Measurements from ENCODE around the gene SLC4A4. TPM values are rescaled to one million over a fixed set of nuclear protein-coding genes. Genes with fewer than 3 reads are reported as not detected.

SLC4A4 gene
- total and polyA plus RNA-seq, 4 donors = 3.2 to 78.6 (median 18.6) TPM

DNA sequence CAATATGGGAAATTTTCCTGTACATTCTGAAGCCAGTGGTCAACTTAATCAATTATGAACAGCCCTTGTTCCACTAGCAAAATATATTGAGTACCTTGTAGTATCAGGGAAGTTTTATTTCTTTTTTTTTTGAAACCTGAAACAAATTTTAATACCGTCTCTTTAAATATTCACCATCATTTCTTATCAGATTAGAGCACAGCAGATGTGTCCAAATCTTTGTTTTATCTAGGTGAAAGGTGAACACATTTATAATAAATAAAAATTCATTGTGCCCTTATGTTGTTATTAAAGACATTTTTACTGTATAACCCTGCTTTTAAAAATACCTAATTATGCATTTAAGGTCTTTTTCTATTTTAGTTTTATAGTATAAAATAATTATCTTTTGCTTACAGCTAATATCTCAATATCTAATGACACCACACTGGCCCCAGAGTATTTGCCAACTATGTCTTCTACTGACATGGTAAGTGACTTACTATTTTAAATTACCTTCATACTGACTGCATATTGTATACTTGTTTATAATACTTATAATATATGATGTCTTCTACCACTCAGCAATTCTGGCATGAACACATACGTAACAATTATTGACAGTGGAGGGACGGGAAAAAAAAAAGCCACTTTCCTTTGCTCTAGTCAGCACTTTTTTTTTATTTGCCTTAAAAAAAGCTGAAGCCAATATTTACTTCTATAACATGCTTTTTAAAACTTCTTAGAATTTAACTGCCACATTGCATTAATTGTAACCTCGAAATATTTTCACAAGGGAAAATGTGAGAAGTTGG lies 147.9 kb downstream of the SLC4A4 start:
- no peak for ATAC-seq (ENCODE audit: insufficient read depth, low FRiP score)
- WGBS, 2 donors = 71 to 83% methylated on average over 4 of the region's 4 CpGs
- peaks cover 0 to 11% (median 5%) of the 10 kb centered on the region in 4 donors for H3K36me3 ChIP-seq (ENCODE audit: control insufficient read depth in 4 of 4, insufficient read depth in 4 of 4, low read length in 4 of 4)
- H3K4me1 ChIP-seq (ENCODE audit: control insufficient read depth in 5 of 5, insufficient read depth in 5 of 5, low read length in 5 of 5) = peaks cover 0 to 14% (median 6%) of the 10 kb centered on the region in 5 donors
- no peaks in the 10 kb centered on the region for H3K9me3 ChIP-seq (ENCODE audit: control insufficient read depth in 4 of 4, insufficient read depth in 3 of 4, low read length in 3 of 4)
- TF ChIP-seq, protein P1, sequence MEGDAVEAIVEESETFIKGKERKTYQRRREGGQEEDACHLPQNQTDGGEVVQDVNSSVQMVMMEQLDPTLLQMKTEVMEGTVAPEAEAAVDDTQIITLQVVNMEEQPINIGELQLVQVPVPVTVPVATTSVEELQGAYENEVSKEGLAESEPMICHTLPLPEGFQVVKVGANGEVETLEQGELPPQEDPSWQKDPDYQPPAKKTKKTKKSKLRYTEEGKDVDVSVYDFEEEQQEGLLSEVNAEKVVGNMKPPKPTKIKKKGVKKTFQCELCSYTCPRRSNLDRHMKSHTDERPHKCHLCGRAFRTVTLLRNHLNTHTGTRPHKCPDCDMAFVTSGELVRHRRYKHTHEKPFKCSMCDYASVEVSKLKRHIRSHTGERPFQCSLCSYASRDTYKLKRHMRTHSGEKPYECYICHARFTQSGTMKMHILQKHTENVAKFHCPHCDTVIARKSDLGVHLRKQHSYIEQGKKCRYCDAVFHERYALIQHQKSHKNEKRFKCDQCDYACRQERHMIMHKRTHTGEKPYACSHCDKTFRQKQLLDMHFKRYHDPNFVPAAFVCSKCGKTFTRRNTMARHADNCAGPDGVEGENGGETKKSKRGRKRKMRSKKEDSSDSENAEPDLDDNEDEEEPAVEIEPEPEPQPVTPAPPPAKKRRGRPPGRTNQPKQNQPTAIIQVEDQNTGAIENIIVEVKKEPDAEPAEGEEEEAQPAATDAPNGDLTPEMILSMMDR (IDR thresholded peaks at IDR 0.05; ENCODE audit: control extremely low read depth, extremely low read depth) = no peak
- no peaks in the 10 kb centered on the region for H3K27me3 ChIP-seq (ENCODE audit: control insufficient read depth in 3 of 3, insufficient read depth in 3 of 3, low read length in 2 of 3)
- H3K4me3 ChIP-seq = no peak overlapping the region
- H3K9ac ChIP-seq (ENCODE audit: insufficient read depth in 1 of 2, low read length in 2 of 2) = peak overlapping the region in 1 of 2 donors; percentile 15
- no peak for DNase-seq
- H3K27ac ChIP-seq (ENCODE audit: low read depth in 1 of 2, low read length in 1 of 2) = no peak overlapping the region

DNA sequence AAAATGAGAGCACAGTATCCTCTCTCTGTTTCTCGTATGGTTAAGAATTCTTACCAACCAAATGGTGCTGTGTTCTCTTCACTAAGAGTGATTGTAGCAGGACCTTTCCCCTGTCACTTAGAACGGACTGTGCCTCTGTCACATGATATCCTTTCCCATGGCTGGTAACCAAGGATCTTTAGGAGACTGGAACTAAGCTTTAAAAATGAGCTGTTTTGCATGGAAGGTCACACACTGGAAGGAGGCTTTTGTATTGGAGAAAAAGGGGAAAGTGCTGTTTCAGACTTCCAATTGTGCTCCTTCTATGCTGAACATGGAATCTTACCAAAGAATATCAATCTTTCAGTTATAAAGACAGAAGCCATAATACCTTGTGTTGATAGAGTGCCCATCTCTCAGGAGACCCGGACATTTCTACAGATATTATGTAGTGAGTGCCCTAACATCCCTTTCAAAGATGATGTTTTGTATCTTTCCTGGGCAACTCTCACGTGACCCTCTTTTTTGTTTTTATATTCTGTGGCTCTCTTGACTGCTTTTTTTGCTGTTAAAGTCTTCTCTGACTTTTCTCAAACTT lies 148.6 kb downstream of the SLC4A4 start:
- Histone ChIP-seq H3K36me3 (ENCODE audit: control insufficient read depth in 4 of 4, insufficient read depth in 4 of 4, low read length in 4 of 4) (peaks cover 0 to 9% (median 5%) of the 10 kb centered on the region in 4 donors), H3K27ac (ENCODE audit: low read depth in 1 of 2, low read length in 1 of 2) (no peak overlapping the region), H3K9me3 (ENCODE audit: control insufficient read depth in 4 of 4, insufficient read depth in 3 of 4, low read length in 3 of 4) (no peaks in the 10 kb centered on the region), H3K9ac (ENCODE audit: insufficient read depth in 1 of 2, low read length in 2 of 2) (peak overlapping the region in 1 of 2 donors; percentile 15), H3K27me3 (ENCODE audit: control insufficient read depth in 3 of 3, insufficient read depth in 3 of 3, low read length in 2 of 3) (no peaks in the 10 kb centered on the region), H3K4me1 (ENCODE audit: control insufficient read depth in 5 of 5, insufficient read depth in 5 of 5, low read length in 5 of 5) (peaks cover 0 to 14% (median 6%) of the 10 kb centered on the region in 5 donors), H3K4me3 (no peak overlapping the region)
- 66 to 75% methylated on average over 4 of the region's 4 CpGs for WGBS, 2 donors
- DNase-seq (peak in 2 of 3 donors; percentile 76 to 88), ATAC-seq (ENCODE audit: insufficient read depth, low FRiP score) (no peak)
- TF ChIP-seq, protein P1 (IDR thresholded peaks at IDR 0.05; ENCODE audit: control extremely low read depth, extremely low read depth) = no peak

DNA sequence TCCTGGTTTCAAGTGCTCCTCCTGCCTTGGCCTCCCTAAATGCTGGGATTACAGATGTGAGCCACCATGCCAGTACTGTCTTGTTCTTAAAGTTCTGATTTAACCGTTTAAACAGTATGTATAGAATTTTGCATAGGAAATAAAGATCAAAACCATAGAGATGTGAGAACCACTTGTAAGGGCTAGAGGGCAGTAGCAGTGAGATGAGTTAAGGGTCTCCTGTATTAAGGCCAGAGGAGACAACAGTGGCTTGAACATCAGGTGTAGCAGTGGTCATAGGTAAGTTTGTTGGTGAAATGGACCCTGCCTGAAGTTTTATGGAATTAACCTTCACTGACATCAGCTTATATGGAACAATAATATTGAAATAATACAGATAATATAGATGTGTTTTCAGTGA lies 155.7 kb downstream of the SLC4A4 start:
- no peak overlapping the region for H3K9ac ChIP-seq (ENCODE audit: insufficient read depth in 1 of 2, low read length in 2 of 2)

More for the DNA sequence above, 155.7 kb downstream of the SLC4A4 start:
- H3K4me1 ChIP-seq (ENCODE audit: control insufficient read depth in 5 of 5, insufficient read depth in 5 of 5, low read length in 5 of 5) = peaks cover 0 to 28% (median 5%) of the 10 kb centered on the region in 5 donors
- ATAC-seq (ENCODE audit: insufficient read depth, low FRiP score) (no peak), DNase-seq (no peak)
- WGBS, 2 donors = 85 to 87% methylated on average over 1 of the region's 1 CpG
- H3K36me3 ChIP-seq (ENCODE audit: control insufficient read depth in 4 of 4, insufficient read depth in 4 of 4, low read length in 4 of 4) = peaks cover 0 to 2% (median 0%) of the 10 kb centered on the region in 4 donors
- no peak overlapping the region for H3K4me3 ChIP-seq
- H3K27ac ChIP-seq (ENCODE audit: low read depth in 1 of 2, low read length in 1 of 2) = no peak overlapping the region
- TF ChIP-seq, protein P1 (IDR thresholded peaks at IDR 0.05; ENCODE audit: control extremely low read depth, extremely low read depth) = no peak
- H3K9me3 ChIP-seq (ENCODE audit: control insufficient read depth in 4 of 4, insufficient read depth in 3 of 4, low read length in 3 of 4) = no peaks in the 10 kb centered on the region
- H3K27me3 ChIP-seq (ENCODE audit: control insufficient read depth in 3 of 3, insufficient read depth in 3 of 3, low read length in 2 of 3) = no peaks in the 10 kb centered on the region

Measured in lung (tissue), 12 donors.